Activated T-cell treated with anti-CD3 and anti-CD28 coated beads, Interleukin-2, amount 50 U/mL, for 1 hour (primary cell): ENCODE measurements around the gene PPM1F.
"Not testable (repeated sequence)": the region's sequence is repeated elsewhere in the genome, so short reads cannot be mapped to it uniquely, and the experiment has no call there.

Source experiments
- DNase-seq: peaks from one replicate; pipeline ENCODE4 v3.0.0-alpha.2; 2020

The PPM1F gene

DNA sequence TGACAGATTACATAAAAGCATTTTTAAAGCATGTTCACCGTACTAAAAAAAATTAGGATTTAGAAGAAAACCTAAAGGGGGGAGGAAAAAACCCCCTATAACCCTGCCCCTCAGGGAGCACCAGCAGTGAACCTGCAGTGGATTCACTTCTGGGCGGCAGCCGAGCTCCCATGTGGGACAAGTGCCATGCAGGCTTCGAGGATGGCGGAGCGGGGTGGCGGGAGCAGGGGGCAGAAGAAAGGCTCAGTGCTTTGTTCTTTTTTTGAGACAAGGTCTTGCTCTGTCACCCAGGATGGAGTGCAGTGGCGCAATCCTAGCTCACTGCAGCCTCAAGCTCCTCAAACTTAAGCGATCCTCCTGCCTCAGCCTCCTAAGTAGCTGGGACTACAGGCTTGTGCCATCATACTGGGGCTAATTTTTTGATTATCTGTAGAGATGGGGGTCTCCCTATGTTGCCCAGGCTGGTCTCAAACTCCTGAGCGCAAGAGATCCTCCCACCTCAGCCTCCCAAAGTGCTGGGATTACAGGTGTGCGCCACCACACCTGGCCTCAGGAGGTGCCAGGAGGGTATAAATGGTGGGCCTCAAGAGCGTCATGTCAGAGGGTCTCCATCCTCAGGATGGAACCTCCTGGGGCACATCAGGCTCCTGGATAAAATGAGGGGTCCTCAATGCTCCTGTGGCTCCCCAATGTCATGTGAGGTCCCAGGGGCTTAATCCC lies 34.0 kb downstream of the PPM1F start:
- DNase-seq, result no peak

DNA sequence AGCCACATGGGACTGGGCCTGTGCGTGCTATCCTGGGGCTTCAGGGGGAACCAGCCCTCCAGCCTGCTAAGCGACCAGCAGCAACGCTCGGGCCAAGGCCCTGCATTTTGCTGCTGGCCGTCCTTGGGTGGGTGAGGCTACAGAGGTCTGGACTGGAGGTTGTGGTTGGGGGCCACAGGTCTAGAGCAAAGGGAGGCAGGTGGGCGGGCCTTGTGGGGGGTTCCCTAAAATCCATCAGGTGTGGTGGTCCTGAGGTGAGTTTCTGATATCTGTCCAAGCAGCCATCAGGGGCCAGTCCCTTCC lies 34.7 kb downstream of the PPM1F start:
- DNase-seq, result no peak

DNA sequence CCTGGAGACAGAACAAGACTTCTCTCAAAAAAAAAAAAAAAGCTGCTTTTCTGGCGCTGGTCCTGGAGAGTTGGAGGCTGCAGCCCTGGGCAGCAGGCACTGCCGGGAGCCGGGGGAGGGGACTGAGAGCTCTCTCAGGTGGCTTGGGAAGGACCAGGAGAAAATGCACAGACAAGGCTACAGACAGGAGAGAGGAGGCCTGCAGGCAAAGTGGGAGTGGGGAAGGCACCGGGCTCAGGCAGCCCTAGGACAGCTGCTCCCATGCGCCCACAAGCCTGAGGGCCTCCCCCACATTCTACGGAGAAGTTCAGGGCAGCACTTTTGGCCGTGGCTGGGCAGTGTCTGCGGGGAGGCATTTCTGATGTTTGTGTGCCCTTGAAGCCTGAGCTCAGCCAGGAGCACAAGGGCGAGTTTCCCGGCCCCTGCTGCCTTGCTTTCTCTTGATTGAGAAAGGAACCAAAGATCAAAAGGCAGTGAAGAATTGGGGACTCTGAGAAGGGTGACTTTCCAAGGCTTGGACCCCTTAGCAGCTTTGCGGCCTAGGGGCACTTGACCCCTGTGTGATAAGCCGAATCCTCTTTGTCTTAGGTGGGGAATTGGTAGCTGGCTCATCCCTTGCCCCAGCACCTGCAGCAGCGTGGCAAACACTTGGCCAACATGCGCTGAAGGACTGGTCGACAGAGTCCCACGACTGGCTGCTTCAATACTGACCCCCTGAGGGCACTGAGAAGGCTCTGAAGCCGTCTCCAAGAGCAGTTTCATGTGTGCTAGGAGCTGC lies 35.3 kb downstream of the PPM1F start:
- no peak for DNase-seq

DNA sequence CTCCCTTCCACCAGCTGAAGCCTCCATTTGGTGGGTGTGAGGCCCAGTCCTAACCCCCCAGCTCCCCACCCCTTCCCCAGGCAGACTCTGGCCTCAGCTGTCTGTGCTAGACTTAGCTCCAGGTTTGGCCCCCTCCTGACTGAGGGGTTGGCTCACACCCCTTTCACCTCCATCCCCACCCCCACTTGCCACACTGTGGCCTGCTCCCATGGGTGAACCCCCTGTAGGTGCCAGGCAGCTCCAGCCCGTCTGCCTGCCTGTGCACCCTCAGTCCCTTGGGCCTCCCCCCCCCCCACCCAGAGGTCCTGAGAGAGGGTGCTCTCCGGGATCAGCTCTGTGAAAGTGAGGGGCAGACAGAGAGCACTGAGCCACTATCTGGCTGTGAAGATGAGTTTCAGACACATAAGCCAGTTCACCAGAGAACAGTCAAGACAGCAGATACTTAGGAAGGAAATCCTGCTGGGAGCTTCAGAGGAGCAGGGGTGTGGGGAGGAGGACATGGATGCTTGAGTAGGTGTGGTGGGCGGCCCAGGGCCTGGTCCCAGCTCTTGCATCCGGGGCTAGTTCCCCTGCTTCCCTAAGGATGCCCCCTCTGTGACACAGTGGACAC lies 36.2 kb downstream of the PPM1F start:
- no peak for DNase-seq

DNA sequence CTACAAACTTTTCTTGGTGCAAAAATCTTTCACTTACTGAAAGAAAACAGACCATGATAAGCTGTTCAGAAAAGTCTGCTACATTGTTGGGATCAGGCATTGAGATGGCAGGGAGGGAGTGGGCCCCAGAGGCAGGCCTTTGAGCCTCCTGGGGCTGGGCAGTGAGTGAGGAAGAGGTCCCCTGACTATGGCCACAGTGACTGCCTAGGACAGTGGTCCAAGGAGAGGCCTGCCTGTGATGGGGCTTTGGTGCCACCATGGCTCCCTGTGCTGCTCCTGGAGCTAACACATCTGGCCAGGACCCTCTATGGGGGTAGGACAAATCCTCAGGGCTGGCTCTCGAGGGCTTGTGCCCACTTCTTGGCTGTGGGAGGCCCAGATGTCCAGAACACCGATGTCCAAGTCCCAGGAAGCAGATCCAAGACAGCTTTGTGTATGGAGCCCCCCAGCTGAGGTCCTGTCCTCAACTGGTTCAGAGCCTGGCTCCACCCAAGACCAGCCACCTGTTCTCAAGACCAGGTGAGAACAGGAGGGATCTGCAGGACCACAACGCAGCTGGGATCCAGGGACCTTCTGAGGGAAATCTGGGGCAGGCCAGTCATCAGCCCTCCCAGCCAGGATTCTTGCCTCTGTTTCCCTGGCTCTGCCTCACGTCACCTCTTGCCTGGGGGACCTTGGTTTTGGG lies 36.9 kb downstream of the PPM1F start:
- no peak for DNase-seq

DNA sequence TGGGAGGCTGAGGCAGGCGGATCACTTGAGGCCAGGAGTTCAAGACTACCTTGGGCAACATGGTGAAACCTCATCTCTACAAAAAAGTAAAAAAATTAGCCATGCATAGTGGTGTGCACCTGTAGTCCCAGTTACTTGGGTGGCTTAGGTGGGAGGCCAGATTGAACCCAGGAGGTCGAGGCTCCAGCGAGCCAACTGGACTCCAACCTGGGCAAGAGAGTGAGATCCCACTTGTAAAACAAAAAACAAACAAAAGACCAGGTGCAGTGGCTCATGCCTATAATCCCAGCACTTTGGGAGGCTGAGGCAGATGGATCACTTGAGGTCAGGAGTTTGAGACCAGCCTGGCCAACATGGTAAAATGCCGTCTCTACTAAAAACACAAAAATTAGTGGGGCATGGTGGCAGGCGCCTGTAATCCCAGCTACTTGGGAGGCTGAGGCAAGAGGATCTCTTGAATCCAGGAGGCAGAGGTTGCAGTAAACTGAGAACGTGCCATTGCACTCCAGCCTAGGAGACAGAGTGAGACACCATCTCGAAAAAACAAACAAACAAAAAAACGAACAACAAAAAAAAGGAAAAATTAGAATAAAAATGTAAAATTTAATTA lies 38.5 kb downstream of the PPM1F start:
- DNase-seq, result not testable (repeated sequence)

DNA sequence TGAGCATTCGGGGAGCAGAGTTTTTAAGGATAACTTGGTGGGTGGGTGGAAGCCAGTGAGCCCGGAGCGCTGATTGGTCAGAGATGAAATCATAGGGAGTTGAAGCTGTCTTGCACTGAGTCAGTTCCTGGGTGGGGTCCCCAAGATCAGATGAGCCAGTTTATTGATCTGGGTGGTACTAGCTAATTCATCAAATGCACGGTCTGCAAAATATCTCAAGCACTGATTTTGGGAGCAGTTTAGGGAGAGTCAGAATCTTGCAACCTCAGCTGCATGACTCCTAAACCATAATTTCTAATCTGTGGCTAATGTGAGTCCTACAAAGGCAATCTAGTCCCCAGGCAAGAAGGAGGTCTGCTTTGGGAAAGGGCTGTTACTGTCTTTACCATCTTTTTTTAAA lies 42.3 kb downstream of the PPM1F start:
- not testable (repeated sequence) for DNase-seq

DNA sequence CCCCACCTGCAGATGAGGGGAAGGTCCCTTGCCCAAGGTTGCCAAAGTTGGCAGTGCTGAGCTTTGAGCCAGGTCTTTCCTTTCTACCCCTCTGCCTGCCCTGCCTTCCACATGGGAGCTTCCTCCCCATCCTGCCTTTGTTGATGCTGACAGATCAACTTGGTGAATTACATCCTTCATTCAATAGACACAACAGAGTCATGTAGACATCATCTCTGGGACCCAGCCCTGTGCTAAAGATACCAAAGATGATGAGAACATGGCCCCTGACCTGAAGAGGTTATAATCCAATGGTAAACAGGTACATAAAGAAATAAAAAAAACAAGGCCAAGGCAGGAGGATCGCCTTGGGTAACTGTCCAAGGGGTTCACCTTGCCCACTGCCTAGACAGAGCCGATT lies 42.8 kb downstream of the PPM1F start:
- DNase-seq, result no peak

DNA sequence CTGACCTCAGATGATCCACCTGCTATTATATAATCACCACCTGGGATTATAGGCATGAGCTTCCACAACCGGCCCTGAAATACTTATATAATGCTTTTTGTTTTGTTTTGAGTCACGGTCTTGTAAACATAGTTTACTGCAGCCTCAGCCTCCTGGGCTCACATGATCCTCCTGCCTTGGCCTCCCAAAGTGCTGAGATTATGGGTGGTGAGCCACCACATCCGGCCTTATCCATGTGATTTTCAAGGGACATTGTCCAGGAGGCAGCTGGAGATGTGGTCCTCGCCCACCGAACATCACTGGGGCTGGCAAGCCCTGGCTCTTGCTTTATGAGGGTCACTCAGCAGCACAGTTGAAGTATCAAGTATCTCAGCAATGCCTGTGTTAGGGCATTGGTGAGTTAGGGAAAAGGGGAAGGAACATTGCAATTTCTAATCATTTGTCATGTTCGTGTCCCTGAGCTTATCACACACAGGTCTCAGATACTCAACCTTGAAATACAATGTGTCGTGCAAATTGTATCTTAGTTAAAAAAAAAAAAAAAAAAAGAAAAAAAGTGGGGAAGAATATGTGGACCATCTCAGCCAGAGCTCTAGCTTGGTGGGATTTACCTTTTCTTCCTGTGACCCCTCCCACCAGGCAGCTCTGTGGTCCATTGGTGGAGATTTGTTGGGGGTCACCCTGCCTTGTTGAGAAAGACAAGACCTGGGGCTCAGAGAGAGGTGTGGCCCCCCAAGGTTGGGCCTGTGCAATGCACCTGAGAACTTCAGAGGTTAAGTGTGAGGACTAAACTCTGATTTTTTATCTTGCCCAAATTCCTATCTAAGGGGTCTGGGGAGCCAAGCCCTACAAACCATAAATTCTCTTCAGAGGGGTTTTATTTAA lies 44.8 kb downstream of the PPM1F start:
- DNase-seq, result no peak

DNA sequence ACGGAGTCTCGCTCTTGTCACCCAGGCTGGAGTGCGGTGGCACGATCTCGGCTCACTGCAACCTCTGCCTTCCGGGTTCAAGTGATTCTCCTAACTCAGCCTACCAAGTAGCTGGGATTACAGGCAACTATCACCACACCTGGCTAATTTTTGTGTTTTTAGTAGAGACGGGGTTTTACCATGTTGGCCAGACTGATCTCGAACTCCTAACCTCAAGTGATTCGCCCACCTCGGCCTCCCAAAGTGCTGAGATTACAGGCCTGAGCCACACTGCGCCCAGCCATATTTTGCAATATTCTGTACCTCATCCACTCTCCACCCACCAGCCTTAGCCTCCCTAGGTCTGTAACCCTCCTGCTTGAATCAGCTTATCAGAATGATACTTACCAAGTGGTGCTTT lies 47.4 kb downstream of the PPM1F start:
- not testable (repeated sequence) for DNase-seq

DNA sequence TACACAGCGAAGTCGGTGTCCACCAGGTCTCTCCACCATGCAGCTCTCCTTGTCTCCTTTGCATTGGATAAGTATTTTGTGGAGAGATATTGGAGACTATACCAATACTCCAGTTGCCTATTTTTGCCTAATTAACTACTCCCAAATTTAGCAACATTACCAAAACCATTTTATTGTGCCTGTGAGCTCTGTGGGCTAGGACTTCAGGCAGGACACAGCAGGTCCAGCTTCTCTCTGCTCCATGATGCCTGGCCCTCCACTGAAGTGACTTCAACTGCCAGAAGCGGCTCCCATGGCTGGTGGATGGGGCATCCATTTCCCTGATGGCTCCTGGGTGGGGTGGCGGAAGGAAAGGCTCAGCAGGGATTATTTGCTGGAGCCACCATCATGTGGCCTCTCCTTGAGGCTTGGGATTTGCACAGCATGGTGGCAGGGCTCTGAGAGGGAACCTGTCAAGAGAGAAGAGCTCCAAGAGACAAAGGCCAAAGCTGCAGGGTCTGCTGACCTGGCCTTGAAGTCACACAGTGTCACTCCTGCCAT lies 48.3 kb downstream of the PPM1F start:
- no peak for DNase-seq

DNA sequence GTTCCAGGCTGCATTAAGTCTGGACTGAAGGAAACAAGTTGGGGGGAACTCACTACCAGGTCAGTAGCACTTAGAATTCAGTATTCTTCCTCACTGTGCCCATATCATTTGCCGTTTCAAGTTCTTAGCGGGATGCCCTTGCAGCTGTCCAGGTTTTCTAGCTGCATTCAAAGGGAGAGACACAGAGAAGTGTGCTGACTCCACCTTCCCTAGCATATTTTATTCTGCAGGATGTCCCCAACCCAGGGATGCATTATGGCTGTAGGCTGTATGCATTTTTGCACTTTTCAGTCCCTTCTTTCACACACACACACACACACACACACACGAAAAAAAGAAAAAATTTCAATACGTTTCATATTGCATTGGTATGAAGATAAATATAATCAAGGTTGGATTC lies 49.4 kb downstream of the PPM1F start:
- no peak for DNase-seq

DNA sequence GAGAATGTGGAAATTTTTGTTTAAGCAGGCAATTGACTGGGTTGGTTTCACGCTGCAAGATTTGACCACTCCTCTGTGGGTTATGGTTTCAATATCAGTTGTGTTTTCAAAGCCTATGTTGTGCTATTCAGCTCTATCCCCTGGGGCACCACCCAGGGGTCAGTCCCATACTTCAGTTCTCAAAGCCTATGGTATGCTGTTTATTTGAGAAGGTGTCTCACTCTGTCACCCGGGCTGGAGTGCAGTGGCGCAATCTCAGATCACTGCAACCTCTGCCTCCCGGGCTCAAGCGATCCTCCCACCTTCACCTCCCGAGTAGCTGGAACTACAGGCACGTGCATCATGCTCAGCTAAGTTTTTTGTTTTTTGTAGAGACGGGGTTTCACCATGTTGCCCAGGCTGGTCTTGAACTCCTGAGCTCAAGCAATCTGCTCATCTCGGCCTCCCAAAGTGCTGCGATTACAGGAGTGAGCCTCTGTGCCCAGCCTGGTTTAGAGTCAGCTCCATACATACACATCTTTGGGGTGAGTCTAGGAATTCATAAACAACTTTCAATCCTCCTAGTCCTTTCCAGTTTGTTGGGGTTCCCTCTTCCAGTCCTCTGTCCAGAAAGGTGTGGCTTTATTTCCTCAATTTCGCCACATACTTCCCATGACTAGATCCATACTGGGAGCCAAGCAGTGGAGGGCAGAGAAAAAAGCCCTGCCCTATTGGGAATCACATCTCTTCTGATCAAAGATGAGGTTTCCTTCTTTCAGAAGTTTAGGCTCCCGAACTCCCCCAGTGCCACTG lies 50.2 kb downstream of the PPM1F start:
- no peak for DNase-seq

DNA sequence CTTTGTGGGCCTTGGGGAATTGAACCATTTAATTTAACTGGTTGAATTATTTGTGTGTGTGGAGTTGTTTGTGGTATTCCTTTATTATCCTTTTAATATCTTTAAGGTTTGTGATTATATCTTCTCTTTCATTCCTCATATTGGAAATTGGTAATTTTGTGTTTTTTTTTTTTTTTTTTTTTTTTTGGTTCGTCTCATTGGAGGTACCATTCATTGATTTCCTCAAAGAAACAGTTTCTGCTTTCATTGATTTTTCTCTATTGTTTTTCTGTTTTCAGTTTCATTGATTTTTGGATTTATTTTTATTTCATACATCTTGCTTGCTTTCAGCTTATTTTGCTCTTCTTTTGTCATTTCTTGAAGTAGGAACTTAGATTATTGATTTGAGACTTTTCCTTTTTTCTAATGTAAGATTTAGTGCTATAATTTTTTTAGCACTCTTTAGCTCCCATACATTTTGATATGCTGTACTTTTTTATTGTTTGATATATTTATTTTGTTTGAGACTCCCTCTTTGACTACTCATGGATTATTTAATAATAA lies 54.2 kb downstream of the PPM1F start:
- DNase-seq, result no peak

DNA sequence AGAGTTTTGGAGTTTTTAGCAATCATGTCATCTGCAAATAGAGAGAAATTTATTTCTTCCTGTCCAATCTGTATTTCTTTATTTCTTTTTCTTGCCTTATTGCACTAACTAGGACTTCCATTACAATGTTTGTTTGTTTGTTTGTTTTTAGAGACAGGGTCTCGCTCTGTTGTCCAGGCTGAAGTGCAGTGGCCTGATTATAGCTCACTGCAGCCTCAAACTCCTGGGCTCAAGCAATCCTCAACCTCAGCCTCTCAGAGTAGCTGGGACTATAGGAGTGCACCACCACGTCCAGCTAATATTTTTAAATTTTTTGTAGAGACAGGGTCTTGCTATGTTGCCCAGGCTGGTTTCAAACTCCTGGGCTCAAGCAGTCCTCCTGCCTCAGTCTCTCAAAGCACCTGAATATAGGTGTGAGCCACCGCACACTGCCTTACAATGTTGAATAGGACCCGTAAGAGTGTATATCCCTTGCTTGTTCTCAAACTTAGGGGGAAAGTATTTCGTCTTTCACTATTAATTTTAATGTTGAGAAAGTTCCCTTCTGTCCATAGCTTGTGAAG lies 55.6 kb downstream of the PPM1F start:
- DNase-seq, result no peak

DNA sequence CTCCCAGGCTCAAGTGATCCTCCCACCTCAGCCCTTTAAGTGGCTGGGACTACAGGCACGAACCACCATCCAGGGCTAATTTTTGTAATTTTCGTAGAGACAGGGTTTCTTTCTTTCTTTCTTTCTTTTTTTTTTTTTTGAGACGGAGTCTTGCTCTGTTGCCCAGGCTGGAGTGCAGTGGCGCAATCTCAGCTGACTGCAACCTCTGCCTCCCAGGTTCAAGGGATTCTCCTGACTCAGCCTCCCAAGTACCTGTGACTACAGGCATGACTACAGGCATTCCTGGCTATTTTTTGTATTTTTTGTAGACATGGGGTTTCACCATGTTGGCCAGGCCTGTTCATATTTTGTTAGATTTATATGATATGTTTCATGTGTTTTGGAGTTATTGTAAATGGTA lies 56.4 kb downstream of the PPM1F start:
- not testable (repeated sequence) for DNase-seq

DNA sequence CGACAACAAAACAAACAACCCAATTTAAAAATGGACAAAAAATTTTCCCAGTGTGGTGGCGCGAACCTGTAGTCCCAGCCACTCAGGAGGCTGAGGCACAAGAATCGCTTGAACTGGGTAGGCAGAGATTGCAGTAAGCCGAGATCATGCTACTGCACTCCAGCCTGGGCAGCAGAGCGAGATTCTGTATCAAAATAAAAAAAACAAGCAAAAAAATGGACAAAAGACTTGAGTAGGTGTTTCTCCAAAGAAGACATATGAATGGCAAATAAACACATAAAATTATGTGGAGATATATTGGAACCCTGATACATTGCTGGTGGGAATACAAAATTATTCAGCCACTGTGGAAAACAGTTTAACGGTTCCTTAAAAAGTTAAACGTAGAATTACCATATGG lies 57.8 kb downstream of the PPM1F start:
- DNase-seq, result no peak

DNA sequence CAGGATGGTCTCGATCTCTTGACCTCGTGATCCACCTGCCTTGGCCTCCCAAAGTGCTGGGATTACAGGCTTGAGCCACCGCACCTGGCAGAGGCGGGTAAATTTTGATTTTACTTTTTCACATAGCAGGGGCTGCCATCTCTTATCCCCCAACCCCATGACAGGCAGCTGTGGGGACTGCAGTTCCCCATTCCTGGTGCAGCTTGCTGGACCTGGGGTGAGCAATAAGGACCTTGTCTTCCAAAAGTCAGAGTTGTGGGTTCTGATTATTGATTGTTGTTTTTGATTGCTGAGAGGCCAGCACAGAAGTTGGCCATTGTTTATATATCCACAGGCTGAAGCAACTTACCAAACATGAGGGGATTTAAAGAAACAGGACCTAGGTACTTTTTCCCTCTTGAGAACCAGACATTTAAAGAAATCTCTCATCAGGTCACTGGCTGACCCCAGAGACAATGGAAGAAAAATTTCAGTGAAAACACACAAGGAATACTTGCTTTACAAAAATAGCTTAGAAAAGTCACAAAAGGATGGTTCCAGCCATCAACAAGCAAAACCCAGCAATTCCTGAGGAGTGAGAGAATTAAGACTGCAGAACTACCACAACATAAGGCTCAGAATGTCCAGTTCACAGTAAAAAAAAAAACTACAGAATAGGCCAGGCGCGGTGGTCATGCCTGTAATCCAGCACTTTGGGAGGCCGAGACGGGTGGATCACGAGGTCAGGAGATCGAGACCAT lies 63.2 kb downstream of the PPM1F start:
- DNase-seq, result no peak

DNA sequence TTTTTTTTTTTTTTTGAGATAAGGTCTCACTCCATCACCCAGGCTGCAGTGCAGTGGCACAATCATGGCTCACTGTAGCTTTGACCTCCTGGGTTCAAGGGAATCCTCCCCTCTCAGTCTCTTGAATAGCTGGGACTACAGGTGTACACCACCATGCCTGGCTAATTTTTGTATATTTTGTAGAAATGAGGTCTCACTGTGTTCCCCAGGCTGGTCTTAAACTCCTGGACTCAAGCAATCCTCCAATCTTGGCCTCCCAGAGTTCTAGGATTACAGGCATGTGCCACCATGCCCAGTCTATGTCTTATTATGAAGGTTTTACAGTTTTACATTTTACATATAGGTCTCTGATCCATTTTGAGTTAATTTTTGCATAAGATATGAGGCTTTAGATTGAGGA lies 64.8 kb downstream of the PPM1F start:
- no peak for DNase-seq

DNA sequence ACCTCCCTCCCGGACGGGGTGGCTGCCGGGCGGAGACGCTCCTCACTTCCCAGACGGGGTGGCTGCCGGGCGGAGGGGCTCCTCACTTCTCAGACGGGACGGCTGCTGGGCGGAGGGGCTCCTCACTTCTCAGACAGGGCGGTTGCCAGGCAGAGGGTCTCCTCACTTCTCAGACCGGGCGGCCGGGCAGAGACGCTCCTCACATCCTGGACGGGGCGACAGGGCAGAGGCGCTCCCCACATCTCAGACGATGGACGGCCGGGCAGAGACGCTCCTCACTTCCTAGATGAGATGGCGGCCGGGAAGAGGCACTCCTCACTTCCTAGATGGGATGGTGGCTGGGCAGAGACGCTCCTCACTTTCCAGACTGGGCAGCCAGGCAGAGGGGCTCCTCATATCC lies 68.7 kb downstream of the PPM1F start:
- not testable (repeated sequence) for DNase-seq
